ENCODE data around the gene FLAD1.
A peak's percentile ranks its signal among the peaks of the same experiment; 100 is the strongest.

FLAD1 gene

DNA sequence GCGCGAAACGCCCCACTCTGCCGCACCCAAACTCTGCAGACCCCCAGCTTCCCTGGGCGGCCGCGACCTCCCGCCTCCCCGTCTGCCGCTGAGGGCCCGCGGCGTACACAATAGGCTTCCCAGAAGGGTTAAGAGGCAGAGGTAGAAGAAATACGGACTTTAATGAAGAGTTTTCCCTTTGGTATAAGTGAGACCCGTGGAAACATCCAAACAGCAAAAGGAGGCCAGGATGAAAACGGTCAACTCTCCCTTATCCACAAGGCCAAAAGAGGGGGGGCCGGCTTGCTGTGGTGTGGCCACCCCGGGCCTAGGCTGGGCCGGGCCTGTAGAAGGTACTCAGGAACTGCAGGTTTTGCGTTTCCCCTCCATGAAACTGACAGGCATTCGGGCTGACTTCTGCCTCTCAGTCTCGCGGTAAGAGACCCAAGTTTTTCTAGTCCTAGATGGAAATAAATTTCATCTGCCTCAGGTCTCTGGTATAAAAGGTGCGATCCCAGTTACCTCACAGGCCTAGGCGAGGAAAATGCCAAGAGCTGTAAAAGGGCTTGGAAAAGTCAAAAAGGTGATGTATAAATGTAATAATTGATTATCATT lies 20.9 kb upstream of the FLAD1 start:
- FAIRE-seq (peak; percentile 44), DNase-seq (ENCODE audit: insufficient read length) (no peak)
- TF ChIP-seq TAF1 (IDR thresholded peaks at IDR 0.05; ENCODE audit: borderline replicate concordance, low read depth, low read length) (no peak), POLR2A (IDR thresholded peaks at IDR 0.05; ENCODE audit: low read depth, low read length) (no peak), POLR2AphosphoS5 (IDR thresholded peaks at IDR 0.05; ENCODE audit: low read depth, low read length) (no peak)

DNA sequence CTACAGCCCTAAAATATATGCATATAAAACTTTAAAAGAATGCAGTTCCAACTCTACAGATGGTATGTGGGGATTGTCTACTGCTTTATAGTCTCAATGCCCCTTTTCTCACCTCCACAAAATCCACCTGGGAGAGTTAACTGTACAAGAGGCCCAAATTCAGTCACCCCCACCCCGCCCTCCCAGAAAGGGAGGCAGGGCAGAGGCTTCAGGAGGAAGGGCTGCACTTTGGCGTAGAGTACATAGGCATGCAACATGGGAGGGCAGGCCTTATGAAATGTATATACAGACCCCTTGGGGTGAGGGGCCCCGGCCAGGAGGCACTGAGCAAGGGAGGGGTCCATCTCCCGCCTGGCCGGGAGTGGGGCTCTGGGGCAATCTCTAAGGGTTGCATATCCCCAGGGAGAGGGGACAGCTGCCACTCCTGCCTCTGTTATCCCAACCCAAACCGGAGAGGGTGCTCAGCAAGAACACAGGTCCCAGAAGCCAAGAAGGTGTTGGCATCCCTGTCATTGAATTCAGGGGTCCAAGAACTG lies 20.3 kb upstream of the FLAD1 start:
- TF ChIP-seq POLR2AphosphoS5 (IDR thresholded peaks at IDR 0.05; ENCODE audit: low read depth, low read length) (no peak), TAF1 (IDR thresholded peaks at IDR 0.05; ENCODE audit: borderline replicate concordance, low read depth, low read length) (no peak), POLR2A (IDR thresholded peaks at IDR 0.05; ENCODE audit: low read depth, low read length) (no peak)
- DNase-seq (ENCODE audit: insufficient read length): no peak
- no peak for FAIRE-seq

DNA sequence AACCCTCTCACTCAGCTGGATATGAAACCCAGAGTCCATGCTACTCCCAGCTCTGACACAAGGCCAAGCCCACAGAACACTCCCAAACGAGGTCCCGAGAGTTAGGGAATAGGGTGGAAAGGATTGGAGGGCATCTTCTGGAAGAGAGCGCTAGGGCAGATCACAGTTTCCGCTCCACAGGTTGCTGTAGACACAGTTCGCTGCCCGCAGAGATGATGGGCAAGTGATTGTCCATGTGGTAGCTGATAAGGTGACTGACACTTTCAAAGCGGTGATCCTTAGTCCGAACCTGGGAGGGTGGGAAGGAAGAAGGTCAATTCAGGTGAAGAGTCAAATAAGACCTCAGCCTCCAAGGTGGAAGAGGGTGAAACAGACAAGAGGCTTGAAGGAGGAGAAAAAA lies 19.5 kb upstream of the FLAD1 start:
- TF ChIP-seq POLR2AphosphoS5 (IDR thresholded peaks at IDR 0.05; ENCODE audit: low read depth, low read length) (no peak), TAF1 (IDR thresholded peaks at IDR 0.05; ENCODE audit: borderline replicate concordance, low read depth, low read length) (no peak), POLR2A (IDR thresholded peaks at IDR 0.05; ENCODE audit: low read depth, low read length) (no peak)
- DNase-seq (ENCODE audit: insufficient read length): no peak
- FAIRE-seq: no peak

DNA sequence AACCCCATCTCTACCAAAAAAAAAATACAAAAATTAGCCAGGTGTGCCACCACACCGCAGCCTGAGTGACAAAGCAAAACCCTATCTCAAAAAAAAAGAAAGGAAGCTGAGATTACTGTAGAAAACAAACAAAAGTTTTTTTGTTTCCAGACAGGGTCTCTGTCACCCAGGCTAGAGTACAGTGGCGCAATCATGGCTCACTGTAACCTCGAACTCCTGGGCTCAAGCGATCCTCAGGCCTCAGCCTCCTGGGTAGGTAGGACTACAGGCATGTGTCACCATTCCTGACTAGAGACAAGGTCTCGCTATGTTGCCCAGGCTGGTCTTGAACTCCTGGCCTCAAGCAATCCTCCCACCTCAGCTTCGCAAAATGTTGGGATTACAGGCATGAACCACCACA lies 18.8 kb upstream of the FLAD1 start:
- TF ChIP-seq POLR2A (IDR thresholded peaks at IDR 0.05; ENCODE audit: low read depth, low read length) (no peak), POLR2AphosphoS5 (IDR thresholded peaks at IDR 0.05; ENCODE audit: low read depth, low read length) (no peak), TAF1 (IDR thresholded peaks at IDR 0.05; ENCODE audit: borderline replicate concordance, low read depth, low read length) (no peak)
- FAIRE-seq (no peak), DNase-seq (ENCODE audit: insufficient read length) (no peak)

DNA sequence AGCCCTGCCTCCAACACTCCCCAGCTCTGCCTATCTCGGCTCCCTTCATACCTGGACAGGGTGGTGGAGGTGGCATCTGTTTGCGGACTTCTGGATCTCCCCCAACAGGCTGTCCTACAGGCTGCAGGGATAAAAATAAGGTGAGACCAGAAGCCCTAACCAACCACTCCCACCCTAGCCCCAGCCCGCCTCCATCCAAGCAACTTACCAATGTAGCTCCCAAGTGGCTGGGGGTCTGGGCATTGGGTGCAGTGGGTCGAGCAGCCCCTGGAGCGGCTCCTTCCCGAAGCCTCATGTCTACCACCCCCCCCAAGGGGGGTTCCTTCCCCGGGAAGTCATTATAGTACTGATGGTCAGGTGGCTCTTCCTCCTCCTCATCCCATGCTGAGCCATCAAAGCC lies 17.0 kb upstream of the FLAD1 start:
- no peak for TF ChIP-seq POLR2AphosphoS5 (IDR thresholded peaks at IDR 0.05; ENCODE audit: low read depth, low read length)
- TF ChIP-seq TAF1 (IDR thresholded peaks at IDR 0.05; ENCODE audit: borderline replicate concordance, low read depth, low read length): no peak
- no peak for TF ChIP-seq POLR2A (IDR thresholded peaks at IDR 0.05; ENCODE audit: low read depth, low read length)
- DNase-seq (ENCODE audit: insufficient read length): no peak
- FAIRE-seq: no peak

DNA sequence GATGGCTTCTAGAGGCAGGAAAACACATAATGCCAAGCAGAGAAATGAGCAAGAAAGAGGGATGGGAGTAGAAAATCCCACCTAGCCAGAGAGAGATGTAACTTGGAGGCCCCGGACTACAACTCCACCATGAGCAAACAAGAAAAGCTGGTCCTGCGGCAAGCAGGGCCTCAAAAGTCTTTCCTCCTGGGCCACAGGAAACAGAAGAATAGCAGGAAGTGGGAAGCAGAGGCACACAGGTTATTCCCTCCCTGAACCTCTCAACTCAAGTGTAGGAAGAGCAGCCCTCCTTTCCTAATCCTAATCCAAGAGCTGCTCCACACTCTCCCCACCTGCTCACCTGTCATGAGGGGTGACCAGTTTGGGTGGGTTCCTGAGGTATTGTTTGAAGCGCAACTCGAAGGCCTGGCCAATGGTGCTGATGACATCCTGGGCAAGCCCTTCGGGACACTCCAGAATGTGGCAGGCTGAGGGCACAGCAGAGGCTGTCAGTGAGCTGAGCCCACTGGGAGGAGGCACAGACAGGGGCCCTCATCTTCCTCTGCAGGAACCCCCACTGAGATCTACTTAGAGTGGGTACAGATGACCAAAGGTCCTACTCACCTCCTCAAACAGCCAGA lies 15.7 kb upstream of the FLAD1 start:
- TF ChIP-seq TAF1 (IDR thresholded peaks at IDR 0.05; ENCODE audit: borderline replicate concordance, low read depth, low read length): no peak
- no peak for TF ChIP-seq POLR2A (IDR thresholded peaks at IDR 0.05; ENCODE audit: low read depth, low read length)
- FAIRE-seq: no peak
- no peak for DNase-seq (ENCODE audit: insufficient read length)

DNA sequence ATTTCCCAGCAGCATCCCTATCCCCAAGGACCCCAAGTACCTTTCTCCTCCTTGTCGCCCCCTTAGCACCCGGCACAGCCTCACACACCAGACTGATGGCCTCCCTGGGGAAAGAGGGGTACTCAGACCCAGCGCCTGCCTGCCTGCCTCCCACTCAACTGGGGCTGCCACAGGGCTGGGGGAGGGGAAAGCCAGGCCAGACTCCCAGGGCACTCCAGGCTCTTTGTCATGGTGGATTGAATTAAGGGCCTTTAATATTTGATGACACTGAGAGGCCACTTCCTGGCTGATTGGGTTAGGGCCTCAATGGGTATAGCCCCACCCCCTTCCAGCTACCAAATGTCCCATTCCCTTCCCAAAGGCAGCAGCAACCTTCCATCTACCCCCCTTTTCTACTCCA lies 14.4 kb upstream of the FLAD1 start:
- no peak for TF ChIP-seq TAF1 (IDR thresholded peaks at IDR 0.05; ENCODE audit: borderline replicate concordance, low read depth, low read length)
- TF ChIP-seq POLR2AphosphoS5 (IDR thresholded peaks at IDR 0.05; ENCODE audit: low read depth, low read length): no peak
- TF ChIP-seq POLR2A (IDR thresholded peaks at IDR 0.05; ENCODE audit: low read depth, low read length): no peak
- no peak for FAIRE-seq
- DNase-seq (ENCODE audit: insufficient read length): no peak

DNA sequence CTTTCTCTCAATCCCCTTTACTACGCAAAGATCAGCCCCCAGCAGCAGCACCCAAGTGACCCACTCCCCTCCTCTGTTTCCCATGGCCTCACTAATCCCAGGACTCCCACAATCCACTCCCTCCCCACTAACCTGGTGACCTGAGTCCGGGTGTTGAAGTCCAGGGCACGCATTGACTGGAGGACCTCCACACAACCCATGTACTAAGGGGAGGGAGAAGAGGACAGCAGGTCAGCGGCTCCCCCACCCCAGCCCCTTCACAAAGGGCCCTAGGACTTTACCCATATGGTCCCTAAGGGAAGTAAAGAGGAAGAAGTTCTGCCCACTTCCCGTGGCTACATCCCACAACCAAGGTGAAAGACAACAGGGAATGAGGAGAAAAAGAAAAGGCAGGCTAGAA lies 13.9 kb upstream of the FLAD1 start:
- DNase-seq (ENCODE audit: insufficient read length) (no peak), FAIRE-seq (no peak)
- TF ChIP-seq TAF1 (IDR thresholded peaks at IDR 0.05; ENCODE audit: borderline replicate concordance, low read depth, low read length) (no peak), POLR2A (IDR thresholded peaks at IDR 0.05; ENCODE audit: low read depth, low read length) (no peak), POLR2AphosphoS5 (IDR thresholded peaks at IDR 0.05; ENCODE audit: low read depth, low read length) (no peak)

DNA sequence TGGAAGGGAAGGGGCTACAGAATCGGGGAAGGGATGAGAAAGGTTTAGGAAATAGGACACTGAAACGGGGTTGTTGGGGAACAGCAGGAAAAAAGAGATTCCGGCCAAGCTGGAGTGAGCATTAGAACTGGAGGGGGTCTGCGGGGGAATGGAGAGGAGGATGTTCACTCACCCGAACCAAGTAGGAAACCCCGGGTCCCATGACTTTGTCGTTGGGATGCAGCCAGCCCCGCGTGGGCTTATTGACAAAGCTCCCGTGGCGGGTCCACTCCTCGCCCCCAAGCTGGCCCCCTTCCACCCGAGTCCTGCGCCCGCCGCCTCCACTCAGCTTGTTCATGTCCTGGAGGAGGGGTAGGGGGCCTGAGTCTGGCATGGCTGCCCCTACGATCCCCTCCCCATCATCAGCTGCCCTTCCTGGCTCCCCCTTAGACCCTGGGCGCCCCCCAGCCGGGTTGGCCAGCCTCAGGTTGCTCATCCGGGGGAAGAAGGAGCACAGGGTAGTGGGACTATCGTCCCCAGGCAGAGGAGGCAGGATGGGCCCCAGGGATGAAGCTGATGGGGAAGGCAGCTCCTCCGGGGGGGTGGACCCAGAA lies 13.2 kb upstream of the FLAD1 start:
- no peak for DNase-seq (ENCODE audit: insufficient read length)
- no peak for FAIRE-seq

DNA sequence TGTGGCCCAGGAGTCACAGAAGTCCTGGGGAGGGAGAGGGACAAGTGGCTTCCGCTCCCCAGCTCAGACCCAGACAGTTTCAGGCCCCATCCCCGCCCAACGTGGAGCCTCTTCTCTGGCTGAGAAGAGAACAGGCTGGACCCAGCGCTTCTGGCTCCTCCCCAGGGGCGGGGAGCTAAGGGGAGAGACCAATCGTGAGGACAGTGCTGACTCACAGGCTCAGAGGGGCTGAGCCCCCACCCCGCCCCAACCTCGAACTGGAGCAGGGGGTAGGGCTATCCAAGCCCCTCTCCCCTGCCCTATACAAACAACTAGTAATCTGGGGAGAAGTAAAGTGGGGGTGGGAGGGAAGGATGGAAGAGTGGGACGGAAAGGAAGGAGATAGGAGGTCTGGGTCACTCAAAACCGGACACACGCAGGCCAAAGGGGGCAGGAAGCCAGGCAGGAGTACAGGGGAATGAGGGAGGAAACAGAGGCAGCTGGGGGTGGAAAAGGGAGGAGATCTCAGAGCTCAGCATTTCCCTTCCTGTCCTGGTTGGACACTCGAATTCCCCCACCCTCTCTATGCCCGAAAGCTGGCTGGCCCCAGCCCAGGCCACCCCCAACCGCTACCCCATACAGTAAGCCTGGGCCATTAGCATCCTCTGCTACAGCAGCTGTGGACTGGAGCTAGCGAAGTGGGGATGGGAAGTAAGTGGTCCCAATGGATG lies 12.4 kb upstream of the FLAD1 start, which contains the start of gene SHC1:
Gene SHC1 (minus strand): TSS at position 117 of the 710 bp plus-strand sequence. CDS start 221 bp downstream, outside the sequence.
- peak; percentile 44; the same call in 1 of the 2 replicates for TF ChIP-seq POLR2AphosphoS5 (IDR thresholded peaks at IDR 0.05; ENCODE audit: low read depth, low read length)
- TF ChIP-seq POLR2A (IDR thresholded peaks at IDR 0.05; ENCODE audit: low read depth, low read length): peak; percentile 26; the same call in 1 of the 2 replicates
- no peak for TF ChIP-seq TAF1 (IDR thresholded peaks at IDR 0.05; ENCODE audit: borderline replicate concordance, low read depth, low read length)
- FAIRE-seq (no peak), DNase-seq (ENCODE audit: insufficient read length) (peak; percentile 76)

More for the DNA sequence above, 13.2 kb upstream of the FLAD1 start:
- TF ChIP-seq TAF1 (IDR thresholded peaks at IDR 0.05; ENCODE audit: borderline replicate concordance, low read depth, low read length) (no peak), POLR2A (IDR thresholded peaks at IDR 0.05; ENCODE audit: low read depth, low read length) (no peak), POLR2AphosphoS5 (IDR thresholded peaks at IDR 0.05; ENCODE audit: low read depth, low read length) (no peak)

DNA sequence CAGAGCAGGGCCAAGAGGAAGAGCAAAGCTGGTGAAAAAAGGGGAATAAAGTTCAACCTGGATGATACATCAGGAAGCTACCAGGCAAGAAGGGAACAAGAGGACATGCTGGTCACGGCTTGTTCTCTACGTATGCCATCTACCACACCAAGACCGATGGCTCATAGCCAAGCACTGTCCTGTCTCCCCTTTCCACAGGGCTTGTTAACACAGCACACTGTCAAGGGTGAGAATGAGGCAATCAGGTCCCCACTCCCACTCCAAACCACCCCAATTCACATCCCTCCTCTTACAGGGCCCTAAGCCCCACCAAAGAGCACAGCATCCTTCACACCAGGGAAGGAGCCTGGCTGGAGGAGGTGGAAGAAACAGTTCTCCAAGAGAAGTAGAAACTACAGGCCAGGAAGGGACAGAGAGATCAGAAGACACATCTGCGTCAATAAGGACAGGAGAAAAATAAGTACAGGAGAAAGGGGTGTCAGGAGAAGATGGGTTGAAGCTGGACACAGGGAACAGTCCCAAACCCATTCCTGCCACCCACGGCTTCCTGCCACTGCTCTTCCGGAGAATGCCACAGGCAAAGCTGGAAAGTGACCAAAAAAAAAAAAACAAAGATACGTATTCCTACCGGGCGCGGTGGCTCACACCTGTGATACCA lies 11.7 kb upstream of the FLAD1 start:
- TF ChIP-seq TAF1 (IDR thresholded peaks at IDR 0.05; ENCODE audit: borderline replicate concordance, low read depth, low read length) (no peak), POLR2AphosphoS5 (IDR thresholded peaks at IDR 0.05; ENCODE audit: low read depth, low read length) (no peak), POLR2A (IDR thresholded peaks at IDR 0.05; ENCODE audit: low read depth, low read length) (no peak)
- FAIRE-seq: no peak

More for the DNA sequence above, 11.7 kb upstream of the FLAD1 start:
- DNase-seq (ENCODE audit: insufficient read length): no peak
